Measurements from ENCODE around the gene GPC3.

The GPC3 gene

DNA sequence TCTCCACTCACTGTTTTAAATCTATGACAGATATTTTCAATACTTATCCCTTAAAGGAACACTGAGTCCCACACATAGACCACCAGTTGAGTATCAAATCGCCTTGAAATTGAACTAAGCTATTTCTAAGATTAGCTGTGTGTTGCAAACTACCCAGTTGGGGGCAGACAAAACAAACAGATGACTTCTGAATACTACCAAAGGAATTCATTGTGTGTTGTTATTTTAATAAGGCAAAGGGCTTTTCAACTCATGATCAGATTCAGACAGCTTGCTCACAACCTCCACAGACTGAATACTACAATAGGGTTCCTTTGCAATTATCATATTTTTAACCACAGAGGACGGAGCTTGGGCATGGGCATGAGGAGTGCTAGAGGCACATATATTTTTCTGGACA lies 287.1 kb downstream of the GPC3 start:
- no peak for DNase-seq (ENCODE audit: low spot score)

DNA sequence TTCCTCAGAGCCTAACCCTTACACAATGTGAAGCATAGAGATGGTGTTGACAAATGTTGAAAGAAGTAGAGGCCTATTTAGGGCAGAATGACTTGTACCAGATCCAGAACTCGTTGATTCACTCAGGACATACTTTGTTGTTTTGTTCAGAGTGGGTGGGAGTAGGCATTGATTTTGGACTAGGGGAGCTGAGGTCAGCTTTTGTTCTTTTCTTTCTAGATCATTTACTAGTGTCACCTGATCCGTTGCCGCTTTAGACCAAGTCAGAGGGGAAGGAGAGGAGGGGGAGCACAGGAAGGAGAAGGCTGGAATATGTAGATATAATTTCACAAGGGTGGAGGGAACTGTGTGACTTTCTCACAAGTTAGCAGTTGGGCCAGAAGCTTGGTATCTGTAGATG lies 287.7 kb downstream of the GPC3 start:
- DNase-seq (ENCODE audit: low spot score) = no peak

DNA sequence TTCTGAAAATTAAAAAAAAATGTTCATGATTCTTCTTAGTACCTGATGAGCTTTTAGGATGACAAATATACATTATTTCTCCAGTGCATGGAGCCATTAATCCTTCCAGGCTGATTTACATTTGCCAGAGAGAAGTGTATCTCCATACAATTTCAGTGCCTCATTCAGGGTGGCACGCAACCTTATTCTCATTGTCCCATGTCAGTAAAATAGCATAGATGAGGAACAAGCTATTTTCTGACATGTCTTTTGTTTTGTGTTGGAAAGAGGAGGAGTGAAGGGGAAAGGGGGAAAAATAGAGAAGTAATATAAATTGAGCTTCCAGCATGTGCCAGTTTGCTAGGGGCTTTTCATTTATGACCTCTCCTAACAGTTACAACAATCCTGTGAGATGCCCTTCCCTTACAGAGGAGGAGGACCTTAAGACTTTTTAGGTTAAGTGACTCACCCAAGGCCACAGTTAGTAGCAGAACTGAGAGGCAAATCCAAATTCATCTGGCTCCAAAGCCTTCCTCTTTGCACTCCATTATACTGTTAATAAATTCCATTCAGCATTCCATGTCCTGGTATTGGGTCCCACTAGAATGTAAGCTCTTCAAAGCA lies 295.3 kb downstream of the GPC3 start:
- DNase-seq (ENCODE audit: low spot score) = no peak

DNA sequence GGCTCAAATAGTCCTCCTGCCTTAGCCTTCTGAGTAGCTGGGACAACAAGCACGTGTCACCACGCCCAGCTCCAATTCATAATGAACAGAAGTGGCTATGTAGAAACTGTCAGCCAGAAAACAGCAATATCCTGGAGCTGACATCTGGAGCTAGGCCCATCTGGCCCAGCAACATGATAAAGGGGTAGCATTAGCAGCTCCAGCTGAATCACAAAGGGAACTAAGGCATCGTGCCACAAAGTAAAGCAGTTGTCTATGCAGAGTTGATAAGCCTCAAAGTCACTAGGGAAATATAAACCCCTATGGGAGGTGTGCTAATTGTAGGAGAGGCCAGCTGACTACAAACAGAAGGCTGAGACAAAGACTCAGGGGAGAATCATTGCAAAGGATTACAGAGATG lies 299.6 kb downstream of the GPC3 start:
- DNase-seq (ENCODE audit: low spot score) = no peak

DNA sequence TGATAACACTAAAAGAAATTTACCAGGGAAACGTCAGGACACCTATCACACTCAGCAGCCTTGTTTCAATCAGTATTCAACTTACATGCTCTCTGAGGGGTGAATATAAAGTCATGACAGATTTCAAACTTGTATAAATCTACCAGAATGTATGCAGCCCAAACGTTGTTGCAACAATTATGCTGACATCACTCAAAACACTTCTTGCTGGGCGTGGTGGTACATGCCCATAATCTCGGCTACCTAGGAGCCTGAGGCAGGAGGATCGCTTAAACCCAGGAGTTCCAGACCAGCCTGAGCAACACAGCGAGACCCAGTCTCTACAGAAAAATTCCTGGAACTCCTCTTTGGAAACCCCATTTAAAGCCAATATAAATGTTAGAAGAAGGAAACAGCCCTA lies 303.5 kb downstream of the GPC3 start:
- no peak for DNase-seq (ENCODE audit: low spot score)

DNA sequence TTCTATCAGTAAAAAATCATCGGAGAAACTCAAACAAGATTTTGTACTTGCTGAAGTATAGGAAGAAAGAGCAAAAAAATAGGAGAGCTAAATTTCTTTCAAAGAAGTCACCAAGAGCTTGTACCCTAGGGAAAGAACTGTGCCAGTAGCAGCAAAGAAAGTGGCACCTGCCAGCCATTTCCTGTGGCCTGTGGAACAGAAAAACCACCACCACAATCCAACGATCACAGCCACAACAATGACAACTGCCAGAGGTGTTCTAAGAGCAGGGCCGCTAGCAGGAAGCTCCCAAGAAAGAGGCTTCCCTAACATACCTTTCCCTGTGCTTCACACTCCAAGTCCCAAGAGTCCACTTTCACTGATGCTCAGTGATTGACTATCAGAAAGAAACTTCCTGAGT lies 304.0 kb downstream of the GPC3 start:
- no peak for DNase-seq (ENCODE audit: low spot score)

DNA sequence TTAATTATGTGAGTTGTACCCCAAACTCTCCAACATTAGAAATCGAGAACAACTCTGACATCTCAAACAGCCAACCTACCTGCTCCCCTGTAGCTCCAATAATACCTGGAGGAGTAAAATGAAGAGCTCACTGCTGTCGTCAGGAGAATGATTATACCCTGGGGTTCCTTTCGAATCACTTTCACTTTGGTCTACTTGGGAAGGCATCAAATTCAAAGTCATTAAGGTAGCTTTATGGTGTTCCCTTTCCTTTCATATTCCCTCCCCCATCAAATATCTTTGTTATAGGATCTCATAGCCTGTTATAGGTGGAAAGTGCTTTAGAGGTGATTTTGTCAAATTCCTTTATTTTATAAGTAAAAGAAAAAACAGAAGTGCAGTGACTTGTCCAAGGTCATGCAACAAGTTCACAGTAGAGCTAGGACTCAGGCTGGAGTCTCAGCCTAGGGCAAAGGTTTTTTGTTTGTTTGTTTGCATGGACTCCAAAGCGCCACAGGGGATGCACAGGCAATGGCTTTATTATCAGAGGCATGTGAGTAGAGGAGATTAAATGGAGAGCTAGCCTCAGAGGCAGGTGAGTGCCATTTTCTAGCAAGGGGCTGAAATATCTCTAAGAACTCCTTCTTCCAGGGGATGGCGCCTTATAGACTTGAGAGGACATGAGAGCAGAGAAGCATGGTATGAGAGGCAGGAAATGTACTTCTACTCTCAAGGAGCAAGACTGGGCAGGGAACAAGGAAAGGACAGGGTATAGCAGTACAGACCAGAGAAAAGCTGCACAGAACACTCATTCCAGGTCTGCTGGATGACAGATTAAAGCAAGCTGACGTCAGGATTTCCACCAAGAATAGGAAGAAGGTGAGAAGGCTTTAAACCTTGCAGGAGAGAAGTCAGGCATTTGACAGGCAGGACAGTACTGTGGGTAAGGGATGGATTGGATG lies 308.0 kb downstream of the GPC3 start:
- DNase-seq (ENCODE audit: low spot score) = no peak

DNA sequence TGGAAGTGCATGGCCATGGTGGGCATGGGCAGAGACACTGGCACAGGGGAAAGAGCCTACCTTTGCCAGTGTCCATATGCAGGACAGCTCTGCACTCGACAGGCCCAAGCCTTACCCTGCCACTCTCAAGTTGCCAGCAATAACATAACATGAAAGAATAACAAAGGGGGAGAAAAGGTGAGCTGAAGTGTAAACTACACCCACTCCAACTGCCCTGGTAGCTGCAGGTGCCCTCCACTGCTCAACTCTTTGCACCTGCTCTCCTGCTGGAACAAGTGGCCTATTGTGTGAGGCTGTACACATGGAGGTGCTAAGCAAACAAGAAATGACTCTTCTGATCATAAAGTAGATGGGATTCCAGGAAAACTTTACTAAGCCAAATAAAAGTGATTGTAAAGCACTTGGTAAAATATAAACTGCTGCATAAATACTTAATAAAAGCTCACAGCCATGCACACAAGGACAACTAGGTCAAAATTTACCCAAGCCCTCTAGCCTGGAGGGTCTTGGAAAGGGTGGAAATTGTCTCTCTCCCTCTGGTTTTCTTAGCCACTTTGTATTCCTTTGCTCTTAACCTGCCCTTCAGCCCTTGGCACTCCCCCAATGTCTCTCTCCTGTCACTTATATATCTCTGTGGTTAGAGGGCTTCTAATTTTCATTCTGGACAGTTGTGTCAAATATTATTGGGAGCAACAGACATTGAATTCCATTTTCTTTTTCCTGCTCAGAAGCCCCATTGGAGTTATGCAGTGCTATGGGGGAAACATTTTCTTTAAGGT lies 308.9 kb downstream of the GPC3 start:
- DNase-seq (ENCODE audit: low spot score) = no peak

DNA sequence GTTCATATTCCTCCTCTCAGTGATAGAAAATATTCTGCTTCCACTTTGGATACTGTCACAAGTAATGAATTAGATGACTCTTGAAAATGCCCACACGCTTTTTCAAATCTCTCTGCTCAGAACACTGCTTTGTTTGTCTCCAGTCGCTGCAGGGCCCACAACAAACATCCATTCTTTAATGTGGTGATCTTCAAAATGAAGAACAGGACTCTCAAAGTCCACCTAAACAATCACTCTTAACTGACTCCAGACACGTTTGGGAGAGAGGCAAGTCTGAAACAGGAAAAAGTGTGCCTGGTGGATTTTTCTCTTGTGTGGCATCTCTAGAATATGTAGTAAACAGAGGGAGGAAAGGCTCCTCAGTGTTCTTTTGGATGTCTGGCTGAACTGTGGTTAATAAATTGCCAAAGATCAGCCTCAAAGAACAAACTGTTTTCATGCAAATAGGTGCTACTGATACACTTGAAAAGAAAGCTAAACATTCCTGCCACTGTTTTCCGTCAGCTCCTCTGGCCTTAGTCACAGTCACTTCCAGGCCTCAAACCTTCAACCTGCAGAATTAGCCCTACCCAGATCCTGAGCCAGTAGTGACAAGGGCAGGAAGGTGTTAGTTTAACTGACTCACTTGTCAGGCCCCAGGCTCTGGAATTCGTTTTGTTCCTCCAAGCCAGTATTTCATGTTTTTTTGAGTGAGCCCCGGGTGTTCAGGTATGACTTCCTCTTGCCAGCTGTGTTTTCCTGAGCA lies 310.5 kb downstream of the GPC3 start:
- no peak for DNase-seq (ENCODE audit: low spot score)

DNA sequence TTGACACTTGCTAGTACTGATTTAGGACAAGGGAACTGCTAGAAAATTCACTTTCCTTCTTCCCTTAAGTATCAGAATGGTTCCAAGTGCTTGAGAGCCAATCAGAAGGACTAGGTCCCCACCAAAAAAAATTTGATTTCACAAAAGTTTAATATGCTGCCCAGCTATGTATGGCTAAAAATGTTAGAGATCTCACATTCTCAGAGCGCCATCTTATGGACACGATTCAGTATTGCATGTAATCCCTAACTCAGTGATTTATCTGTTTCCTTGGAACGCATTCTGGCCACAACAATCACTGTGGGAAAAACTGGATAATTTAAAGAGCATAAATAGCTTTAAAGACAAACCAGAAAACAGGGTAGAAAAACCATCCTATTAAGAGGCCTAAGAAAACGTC lies 315.0 kb downstream of the GPC3 start:
- DNase-seq (ENCODE audit: low spot score) = peak; percentile 0

DNA sequence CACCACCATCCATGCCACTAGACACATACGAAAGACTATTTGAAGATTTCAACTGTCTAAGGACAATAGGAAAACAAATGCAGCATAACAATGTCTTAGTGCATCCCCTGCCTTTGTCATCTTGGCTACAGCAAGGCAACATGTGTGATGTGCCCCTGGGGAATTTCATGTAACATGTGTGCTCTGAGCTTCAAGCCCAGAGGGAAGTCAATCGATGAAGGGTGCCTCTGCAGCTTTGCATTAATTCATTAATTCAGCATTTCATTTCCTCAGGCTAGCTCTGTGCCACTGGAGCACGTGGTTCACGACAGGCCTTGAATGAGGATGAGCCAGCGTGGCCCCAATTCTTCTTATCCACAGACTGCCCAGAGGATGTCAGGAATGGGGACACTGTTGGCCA lies 316.2 kb downstream of the GPC3 start:
- DNase-seq (ENCODE audit: low spot score) = no peak

DNA sequence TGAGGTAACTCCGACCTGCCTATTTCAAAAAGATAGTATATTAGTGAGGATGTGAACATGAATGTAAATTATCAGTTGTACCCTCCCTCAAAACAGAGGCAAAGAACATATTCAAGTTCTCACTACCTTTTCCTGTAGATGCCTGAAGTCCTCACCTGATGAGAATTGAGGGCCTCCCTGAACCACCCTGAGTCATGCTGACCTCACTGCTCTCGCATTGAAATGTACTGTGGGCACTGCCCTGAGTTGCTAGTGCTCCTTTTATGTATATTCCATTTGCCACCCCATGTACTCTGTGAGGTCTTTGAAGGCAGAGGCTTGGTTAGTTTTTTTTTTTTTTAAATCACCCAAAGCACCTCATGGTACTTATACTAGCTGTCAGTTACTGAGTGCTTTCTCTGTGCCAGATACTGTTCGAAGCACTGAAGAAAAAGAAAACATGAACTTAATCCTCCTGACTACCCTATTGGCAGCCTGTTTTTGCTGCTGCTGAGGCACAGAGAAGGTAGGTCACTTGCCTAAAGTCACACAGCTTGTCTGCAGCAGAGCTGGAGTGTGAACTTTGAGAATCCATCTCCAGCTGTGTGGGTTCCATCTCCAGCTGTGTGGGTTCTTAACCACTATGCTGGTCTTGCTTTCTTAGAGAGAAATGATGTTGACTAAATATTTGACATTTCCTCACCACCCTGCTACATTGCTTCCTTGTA lies 317.0 kb downstream of the GPC3 start:
- no peak for DNase-seq (ENCODE audit: low spot score)

DNA sequence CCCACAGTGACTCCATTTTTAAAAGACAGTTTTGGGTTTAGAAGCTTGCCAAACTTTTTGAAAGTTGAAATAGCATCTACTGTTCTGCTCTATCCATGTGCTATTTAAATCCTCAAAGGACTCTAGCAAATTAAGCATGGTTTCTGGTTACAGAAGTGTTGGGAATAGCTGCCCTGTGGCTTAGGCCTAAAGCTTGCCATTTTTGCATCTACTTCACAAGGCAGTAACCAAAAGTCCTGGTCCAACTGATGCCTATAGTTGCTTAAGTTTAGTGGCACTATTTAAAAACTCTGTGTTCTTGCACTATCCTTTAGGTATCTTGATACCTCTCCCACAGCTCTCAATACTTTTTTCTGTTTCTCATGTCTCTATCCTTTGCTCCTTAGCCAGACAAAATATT lies 319.1 kb downstream of the GPC3 start:
- no peak for DNase-seq (ENCODE audit: low spot score)

DNA sequence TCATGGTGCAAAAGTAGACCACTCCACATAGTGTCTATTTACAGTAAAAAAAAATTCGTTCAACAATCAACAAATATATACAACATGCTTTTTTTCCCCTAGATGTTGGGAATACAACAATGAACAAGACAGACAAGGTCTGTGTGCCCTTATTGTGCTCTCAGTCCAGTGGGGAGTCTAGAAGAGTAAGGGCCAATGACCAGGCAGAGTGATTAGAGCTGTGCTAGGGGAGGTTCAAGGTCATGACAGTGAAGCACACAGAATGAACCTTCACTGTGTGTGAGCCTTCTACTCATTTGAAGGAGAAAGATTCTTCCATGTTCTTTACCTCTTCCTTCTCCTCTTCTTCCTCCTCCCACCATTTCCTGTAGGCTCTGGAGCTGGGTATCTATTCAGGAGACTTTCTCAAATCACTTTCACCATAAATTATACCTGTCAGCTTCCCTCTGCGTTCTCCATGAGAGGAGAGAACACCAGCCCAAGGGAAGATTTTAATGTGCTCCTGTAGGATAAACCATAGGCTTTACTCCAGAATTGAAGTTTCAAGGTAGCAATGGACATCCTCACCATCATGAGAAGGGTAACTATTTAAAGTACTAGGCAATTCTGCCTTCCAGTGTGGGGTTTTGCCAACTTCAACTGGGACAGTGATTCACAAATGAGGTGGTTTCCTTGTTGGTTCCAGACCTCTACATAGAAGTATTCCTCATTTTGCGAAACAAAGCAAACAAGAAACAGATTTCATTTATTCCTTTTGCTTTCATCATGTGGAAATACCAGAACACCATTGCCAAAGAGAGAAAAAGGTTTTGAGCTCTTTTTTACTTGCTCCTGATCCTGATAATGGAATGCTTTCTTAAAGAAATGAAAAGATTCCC lies 323.2 kb downstream of the GPC3 start:
- DNase-seq (ENCODE audit: low spot score) = no peak

DNA sequence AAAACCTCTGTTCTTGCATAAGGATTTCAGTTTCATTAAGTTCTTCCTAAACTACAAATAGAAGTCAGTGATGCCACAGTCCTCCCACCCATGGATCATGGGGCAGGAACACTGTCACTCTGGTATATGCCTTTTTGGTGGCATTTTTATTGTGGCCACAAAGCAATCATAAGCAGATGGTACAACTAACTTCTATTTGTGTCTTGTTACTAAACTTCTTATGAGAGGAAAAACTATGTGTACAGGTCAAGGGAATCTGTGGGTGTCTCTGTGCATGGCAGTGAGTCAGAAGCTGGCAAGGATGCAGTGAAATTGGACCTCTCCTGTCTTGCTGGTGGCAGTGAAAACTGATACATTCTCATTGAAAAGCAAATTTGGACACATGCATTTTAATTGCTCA lies 325.1 kb downstream of the GPC3 start:
- no peak for DNase-seq (ENCODE audit: low spot score)

DNA sequence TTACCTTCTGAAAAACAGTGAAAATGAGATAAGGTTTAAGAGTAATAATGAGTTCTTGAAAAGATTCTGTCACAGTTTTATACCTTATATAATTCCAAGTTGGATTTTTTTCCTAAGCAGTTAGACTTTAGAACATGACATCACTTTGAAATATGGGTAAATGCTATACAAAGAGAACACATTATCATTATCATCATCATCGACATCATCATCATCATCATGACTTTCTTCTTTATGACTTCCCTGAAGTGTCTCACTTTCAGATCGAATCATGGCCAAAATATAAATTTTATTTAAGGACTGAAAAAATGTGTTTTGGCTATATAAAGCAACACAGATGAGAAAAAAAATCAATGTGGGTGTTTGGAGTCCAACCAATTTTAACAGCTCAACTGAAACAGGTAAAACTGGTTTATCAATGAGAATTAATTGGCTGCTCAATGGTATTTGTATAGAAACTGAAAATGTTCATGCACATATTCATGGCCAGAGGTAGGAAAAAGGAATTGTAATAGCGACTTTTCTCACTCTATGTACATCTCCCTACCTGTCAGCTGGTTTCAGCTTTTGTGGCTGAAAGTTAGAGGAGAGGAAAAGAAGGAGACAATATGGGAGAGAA lies 327.0 kb downstream of the GPC3 start:
- DNase-seq (ENCODE audit: low spot score) = no peak

DNA sequence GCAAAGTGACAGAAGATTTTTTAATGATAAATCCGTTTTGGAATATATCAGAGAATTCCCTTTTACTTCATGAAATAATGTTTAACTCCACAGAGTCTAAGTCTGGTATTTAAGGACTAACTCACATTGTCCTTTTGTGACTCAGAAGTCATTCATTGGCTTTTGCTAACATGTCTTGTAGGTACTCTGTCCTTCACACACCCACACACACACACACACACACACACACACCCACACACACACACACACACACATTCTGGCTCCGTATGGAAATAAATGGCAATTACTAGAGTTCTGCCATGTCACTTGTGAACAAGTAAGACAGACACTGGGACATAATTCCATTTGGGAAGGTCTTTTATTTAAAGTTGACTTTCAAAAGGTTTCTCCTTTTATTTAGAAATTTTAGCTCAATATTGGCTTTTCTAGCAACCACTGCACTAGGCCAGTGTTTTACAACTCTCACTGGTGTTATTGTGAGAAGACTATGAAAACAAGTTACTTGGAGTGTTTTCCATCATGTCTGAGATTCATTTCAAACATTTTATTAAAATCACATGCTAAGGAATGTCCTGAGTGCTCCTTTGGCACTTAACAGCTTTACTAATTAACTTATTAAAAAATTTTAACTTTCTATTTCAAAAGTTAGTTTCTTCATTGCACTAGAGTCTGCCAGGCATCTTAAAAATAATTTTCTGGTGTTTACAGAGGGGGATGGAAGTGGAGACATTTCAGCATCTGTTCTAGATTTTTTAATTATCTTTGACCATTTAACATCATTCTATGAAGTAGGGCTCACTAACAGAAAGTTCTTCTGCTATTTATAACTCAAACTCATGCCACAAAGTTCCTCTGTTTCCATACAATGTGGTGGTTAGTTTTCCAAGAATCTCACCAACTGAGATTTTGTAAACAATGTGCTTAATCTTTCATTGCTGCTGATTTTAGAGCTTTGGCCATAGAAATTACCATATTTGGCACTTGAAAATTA lies 329.8 kb downstream of the GPC3 start:
- DNase-seq (ENCODE audit: low spot score) = no peak

DNA sequence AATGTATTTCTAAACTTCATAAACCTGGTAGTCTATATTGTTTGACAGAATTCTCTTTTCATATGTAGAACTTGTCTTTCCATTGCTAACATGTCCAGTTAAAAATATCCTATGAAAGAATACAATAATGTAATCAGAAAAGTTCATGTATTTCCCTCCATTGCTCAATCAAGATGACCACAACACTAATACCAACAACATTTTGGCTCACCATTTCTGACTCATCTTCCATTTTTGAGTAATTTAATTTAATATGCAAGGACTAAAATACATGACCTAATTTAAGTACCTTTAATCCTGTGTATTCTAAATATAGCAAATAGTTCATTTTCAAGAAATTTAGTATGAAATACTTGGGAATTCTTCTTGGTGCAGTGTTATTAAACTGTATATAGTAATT lies 330.6 kb downstream of the GPC3 start:
- no peak for DNase-seq (ENCODE audit: low spot score)

Data from SK-N-DZ (cell line).